ENCODE results near the gene CYCS. TPM values are rescaled to one million over a fixed set of nuclear protein-coding genes. Genes with fewer than 3 reads are reported as not detected.

The CYCS gene
- polyA plus RNA-seq, 2 of the 4 experiments (the other 2 are of a cell fraction) = 235 to 304 TPM

DNA sequence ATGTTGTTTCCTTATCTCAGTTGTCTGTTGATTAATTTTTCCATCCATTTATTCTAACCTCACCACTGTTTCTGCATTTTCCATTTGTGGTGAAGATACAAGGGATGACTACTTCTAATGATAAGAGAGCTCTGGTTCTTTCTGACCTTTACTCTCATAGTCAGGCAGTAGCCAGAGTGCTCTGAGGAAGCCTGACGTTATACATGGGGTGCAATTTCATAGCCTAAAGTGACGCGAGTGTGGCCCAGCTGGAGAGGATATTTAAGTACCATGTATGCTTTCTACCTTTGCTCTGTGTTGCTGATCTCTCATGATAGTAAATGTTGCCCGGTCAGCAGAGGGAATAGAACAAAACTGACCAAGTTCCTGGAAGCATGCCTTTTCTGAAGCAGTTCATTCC, 33.9 kb upstream of the CYCS start:
- ChIA-PET POLR2A (no interaction called here), CTCF (no interaction called here)
- Histone ChIP-seq H3K4me3 (no peak overlapping the region), H3K9me3 (no peaks in the 10 kb centered on the region), H3K4me2 (no peak overlapping the region), H3K27ac (no peak overlapping the region), H3K4me1 (no peaks in the 10 kb centered on the region)
- ATAC-seq (no peak), FAIRE-seq (no peak), DNase-seq (ENCODE audit: low read depth in 1 of 2, low spot score in 1 of 2) (no peak)
- TF ChIP-seq RFX5 (IDR thresholded peaks at IDR 0.05) = no peak
- TF ChIP-seq SREBF2 (IDR thresholded peaks at IDR 0.05) = no peak
- TF ChIP-seq EHMT2 (IDR thresholded peaks at IDR 0.05; ENCODE audit: low read depth) = no peak
- TF ChIP-seq CBX8 (IDR thresholded peaks at IDR 0.05) = no peak
- TF ChIP-seq FOSL2 (IDR thresholded peaks at IDR 0.05) = no peak
- no peak for TF ChIP-seq FOSL2 (CRISPR knock-in tag; IDR thresholded peaks at IDR 0.05)
- TF ChIP-seq MAZ (IDR thresholded peaks at IDR 0.05; ENCODE audit: borderline replicate concordance, low read depth, low read length) = no peak
- TF ChIP-seq POLR2A (IDR thresholded peaks at IDR 0.05; ENCODE audit: low read length) = no peak
- no peak for TF ChIP-seq POLR2AphosphoS2 (conservative IDR thresholded peaks at IDR 0.05; ENCODE audit: low read length)
- TF ChIP-seq, protein P1, sequence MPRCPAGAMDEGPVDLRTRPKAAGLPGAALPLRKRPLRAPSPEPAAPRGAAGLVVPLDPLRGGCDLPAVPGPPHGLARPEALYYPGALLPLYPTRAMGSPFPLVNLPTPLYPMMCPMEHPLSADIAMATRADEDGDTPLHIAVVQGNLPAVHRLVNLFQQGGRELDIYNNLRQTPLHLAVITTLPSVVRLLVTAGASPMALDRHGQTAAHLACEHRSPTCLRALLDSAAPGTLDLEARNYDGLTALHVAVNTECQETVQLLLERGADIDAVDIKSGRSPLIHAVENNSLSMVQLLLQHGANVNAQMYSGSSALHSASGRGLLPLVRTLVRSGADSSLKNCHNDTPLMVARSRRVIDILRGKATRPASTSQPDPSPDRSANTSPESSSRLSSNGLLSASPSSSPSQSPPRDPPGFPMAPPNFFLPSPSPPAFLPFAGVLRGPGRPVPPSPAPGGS (IDR thresholded peaks at IDR 0.05) = no peak
- 80% methylated on average over 4 of the region's 4 CpGs for WGBS (ENCODE audit: missing lambda C conversion rate)

GRCh38 chr7:25151773-25152172, 26.7 kb upstream of the CYCS start:
- CTCF ChIA-PET = interaction anchor here (2.4 kb wide), 1 partner anchor 9 kb away, joined by 9 read pairs; no protein-coding TSS in a partner anchor
- Histone ChIP-seq H3K4me2 (no peak overlapping the region), H3K4me1 (no peaks in the 10 kb centered on the region), H3K9me3 (no peaks in the 10 kb centered on the region), H3K4me3 (no peak overlapping the region), H3K27ac (no peak overlapping the region)
- FAIRE-seq (no peak), DNase-seq (ENCODE audit: low read depth in 1 of 2, low spot score in 1 of 2) (no peak), ATAC-seq (no peak)
- 92% methylated on average over 2 of the region's 2 CpGs for WGBS (ENCODE audit: missing lambda C conversion rate)
- TF ChIP-seq, protein P2, sequence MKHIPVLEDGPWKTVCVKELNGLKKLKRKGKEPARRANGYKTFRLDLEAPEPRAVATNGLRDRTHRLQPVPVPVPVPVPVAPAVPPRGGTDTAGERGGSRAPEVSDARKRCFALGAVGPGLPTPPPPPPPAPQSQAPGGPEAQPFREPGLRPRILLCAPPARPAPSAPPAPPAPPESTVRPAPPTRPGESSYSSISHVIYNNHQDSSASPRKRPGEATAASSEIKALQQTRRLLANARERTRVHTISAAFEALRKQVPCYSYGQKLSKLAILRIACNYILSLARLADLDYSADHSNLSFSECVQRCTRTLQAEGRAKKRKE (CRISPR knock-in tag; IDR thresholded peaks at IDR 0.05; ENCODE audit: low read depth) = no peak
- TF ChIP-seq EHMT2 (IDR thresholded peaks at IDR 0.05; ENCODE audit: low read depth) = no peak
- no peak for TF ChIP-seq CEBPB (IDR thresholded peaks at IDR 0.05)
- TF ChIP-seq CBX2 (IDR thresholded peaks at IDR 0.05; ENCODE audit: borderline replicate concordance, low read depth) = no peak
- no peak for TF ChIP-seq EP300 (IDR thresholded peaks at IDR 0.05)
- TF ChIP-seq, protein P3, sequence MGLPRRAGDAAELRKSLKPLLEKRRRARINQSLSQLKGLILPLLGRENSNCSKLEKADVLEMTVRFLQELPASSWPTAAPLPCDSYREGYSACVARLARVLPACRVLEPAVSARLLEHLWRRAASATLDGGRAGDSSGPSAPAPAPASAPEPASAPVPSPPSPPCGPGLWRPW (IDR thresholded peaks at IDR 0.05) = no peak
- TF ChIP-seq BHLHE40 (IDR thresholded peaks at IDR 0.05; ENCODE audit: low read depth, low read length) = no peak
- TF ChIP-seq TFCP2L1 (CRISPR knock-in tag; IDR thresholded peaks at IDR 0.05) = no peak
- POLR2A ChIA-PET = no interaction called here

DNA sequence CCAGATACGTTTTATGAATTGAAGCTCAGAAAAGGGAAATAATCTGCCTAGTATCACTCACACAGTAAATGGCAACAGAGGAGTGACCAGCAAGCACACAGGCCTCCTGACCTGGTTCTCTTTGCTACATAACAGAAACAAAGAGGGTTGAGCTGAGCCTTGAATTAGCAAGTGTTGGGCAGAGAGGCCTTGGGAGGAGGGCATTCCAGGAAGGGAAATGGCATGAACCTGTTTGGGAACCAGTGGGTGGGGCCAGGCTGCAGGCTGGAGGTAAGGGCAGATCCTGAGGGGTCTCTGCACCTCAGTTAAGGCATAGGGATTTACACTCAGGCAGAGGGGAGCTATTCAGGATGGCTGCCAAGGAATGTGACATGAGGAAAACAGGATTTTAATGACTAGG, 24.8 kb upstream of the CYCS start:
- no peaks in the 10 kb centered on the region for H3K9me3 ChIP-seq
- H3K27ac ChIP-seq = no peak overlapping the region
- DNase-seq (ENCODE audit: low read depth in 1 of 2, low spot score in 1 of 2) (no peak), FAIRE-seq (no peak), ATAC-seq (no peak)
- no peaks in the 10 kb centered on the region for H3K4me1 ChIP-seq
- H3K4me2 ChIP-seq = no peak overlapping the region
- TF ChIP-seq, protein P4, sequence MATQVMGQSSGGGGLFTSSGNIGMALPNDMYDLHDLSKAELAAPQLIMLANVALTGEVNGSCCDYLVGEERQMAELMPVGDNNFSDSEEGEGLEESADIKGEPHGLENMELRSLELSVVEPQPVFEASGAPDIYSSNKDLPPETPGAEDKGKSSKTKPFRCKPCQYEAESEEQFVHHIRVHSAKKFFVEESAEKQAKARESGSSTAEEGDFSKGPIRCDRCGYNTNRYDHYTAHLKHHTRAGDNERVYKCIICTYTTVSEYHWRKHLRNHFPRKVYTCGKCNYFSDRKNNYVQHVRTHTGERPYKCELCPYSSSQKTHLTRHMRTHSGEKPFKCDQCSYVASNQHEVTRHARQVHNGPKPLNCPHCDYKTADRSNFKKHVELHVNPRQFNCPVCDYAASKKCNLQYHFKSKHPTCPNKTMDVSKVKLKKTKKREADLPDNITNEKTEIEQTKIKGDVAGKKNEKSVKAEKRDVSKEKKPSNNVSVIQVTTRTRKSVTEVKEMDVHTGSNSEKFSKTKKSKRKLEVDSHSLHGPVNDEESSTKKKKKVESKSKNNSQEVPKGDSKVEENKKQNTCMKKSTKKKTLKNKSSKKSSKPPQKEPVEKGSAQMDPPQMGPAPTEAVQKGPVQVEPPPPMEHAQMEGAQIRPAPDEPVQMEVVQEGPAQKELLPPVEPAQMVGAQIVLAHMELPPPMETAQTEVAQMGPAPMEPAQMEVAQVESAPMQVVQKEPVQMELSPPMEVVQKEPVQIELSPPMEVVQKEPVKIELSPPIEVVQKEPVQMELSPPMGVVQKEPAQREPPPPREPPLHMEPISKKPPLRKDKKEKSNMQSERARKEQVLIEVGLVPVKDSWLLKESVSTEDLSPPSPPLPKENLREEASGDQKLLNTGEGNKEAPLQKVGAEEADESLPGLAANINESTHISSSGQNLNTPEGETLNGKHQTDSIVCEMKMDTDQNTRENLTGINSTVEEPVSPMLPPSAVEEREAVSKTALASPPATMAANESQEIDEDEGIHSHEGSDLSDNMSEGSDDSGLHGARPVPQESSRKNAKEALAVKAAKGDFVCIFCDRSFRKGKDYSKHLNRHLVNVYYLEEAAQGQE (IDR thresholded peaks at IDR 0.05) = no peak
- TF ChIP-seq POLR2A (IDR thresholded peaks at IDR 0.05; ENCODE audit: low read length) (no peak), FOSB (CRISPR knock-in tag; IDR thresholded peaks at IDR 0.05) (no peak), HOXB5 (CRISPR knock-in tag; IDR thresholded peaks at IDR 0.05) (no peak), JUN (IDR thresholded peaks at IDR 0.05) (no peak), NPAS2 (CRISPR knock-in tag; IDR thresholded peaks at IDR 0.05; ENCODE audit: borderline replicate concordance) (no peak), RAD21 (conservative IDR thresholded peaks at IDR 0.05 in 1 of 2, IDR thresholded peaks at IDR 0.05 in 1 of 2) (no peak)
- TF ChIP-seq, protein P1 (IDR thresholded peaks at IDR 0.05) = no peak
- TF ChIP-seq, protein P5, sequence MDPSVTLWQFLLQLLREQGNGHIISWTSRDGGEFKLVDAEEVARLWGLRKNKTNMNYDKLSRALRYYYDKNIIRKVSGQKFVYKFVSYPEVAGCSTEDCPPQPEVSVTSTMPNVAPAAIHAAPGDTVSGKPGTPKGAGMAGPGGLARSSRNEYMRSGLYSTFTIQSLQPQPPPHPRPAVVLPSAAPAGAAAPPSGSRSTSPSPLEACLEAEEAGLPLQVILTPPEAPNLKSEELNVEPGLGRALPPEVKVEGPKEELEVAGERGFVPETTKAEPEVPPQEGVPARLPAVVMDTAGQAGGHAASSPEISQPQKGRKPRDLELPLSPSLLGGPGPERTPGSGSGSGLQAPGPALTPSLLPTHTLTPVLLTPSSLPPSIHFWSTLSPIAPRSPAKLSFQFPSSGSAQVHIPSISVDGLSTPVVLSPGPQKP (IDR thresholded peaks at IDR 0.05; ENCODE audit: low read depth, low read length) = no peak
- CTCF ChIA-PET = interaction anchor here (1.0 to 2.4 kb wide), 2 partner anchors 9 to 11 kb away, joined by 3 to 9 read pairs; no protein-coding TSS in a partner anchor
- POLR2A ChIA-PET = interaction anchor here (0.5 kb wide), 1 partner anchor 30 kb away, joined by 4 read pairs; no protein-coding TSS in a partner anchor
- WGBS (ENCODE audit: missing lambda C conversion rate) = 84% methylated on average over 1 of the region's 1 CpG
- no peak overlapping the region for H3K4me3 ChIP-seq

Measured in A549 (cell line).